ENCODE measurements around the gene CFHR2.
"Not testable (repeated sequence)": the region's sequence is repeated elsewhere in the genome, so short reads cannot be mapped to it uniquely, and the experiment has no call there.

The CFHR2 gene

DNA sequence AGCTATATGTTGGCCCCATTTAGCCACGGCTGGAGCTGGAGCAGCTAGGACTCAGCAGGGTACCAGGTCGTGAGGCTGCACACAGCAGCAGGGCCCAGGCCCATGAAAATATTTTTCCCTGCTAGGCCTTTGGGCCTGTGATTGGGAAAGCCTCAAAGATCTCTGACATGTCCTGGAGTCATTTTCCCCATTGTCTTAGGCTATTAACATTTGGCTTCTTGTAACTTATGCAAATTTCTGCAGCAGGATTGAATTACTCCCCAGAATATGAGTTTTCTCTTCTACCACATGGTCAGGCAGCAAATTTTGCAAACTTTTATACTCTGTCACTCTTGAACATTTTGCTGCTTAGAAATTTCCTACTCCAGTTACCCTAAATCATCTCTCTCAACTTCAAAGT, 11.2 kb downstream of the CFHR2 start:
- FAIRE-seq (no peak), DNase-seq (ENCODE audit: insufficient read length, low spot score) (no peak)
- TF ChIP-seq POU2F2 (IDR thresholded peaks at IDR 0.05; ENCODE audit: low read depth, low read length) (no peak), POLR2A (IDR thresholded peaks at IDR 0.05; ENCODE audit: low read depth, low read length) (no peak), POLR2AphosphoS5 (IDR thresholded peaks at IDR 0.05; ENCODE audit: low read depth, low read length) (no peak), SPI1 (IDR thresholded peaks at IDR 0.05; ENCODE audit: low read depth, low read length) (no peak), PAX5 (IDR thresholded peaks at IDR 0.05; ENCODE audit: insufficient read depth, low read length, severe bottlenecking) (no peak), TAF1 (IDR thresholded peaks at IDR 0.05; ENCODE audit: low read depth, low read length) (no peak)

DNA sequence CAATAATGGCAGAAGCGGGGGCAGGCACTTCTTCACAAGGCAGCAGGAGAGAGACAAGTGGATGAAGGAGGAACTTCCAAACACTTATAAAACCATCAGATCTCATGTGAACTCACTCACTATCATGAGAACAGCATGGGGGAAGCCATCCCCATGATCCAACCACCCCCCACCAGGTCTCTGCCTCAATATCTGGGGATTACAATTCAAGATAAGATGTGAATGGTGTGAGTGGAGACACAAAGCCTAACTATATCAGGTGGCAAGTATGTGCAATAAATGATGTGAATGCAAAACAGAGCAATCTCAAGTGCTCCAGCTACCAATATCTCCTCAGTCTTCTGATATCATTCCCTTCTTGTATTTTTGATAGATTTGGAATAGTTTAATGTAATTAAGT, 12.4 kb downstream of the CFHR2 start:
- DNase-seq (ENCODE audit: insufficient read length, low spot score), result no peak
- TF ChIP-seq POLR2AphosphoS5 (IDR thresholded peaks at IDR 0.05; ENCODE audit: low read depth, low read length), result no peak
- no peak for TF ChIP-seq TAF1 (IDR thresholded peaks at IDR 0.05; ENCODE audit: low read depth, low read length)
- TF ChIP-seq POU2F2 (IDR thresholded peaks at IDR 0.05; ENCODE audit: low read depth, low read length), result no peak
- TF ChIP-seq POLR2A (IDR thresholded peaks at IDR 0.05; ENCODE audit: low read depth, low read length), result no peak
- TF ChIP-seq PAX5 (IDR thresholded peaks at IDR 0.05; ENCODE audit: insufficient read depth, low read length, severe bottlenecking), result no peak
- FAIRE-seq, result no peak

DNA sequence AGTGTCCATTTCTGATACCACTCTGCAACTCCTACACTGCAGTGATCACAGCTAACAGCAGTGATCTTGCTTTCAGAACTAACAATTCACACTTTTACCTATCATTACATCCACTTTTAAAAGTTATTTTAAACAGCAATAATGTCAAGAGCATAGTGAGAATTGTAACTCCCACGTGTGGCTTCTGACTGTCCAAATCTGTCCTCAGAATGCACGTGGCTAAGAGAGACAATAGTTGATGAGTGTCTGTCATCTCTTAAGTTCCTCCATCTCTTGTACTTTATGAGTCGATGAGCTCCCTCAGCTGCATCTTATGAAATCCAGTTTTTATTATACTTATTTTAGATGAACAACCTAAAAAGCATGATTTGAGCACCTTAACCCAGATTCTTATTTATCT, 17.3 kb downstream of the CFHR2 start:
- no peak for TF ChIP-seq PAX5 (IDR thresholded peaks at IDR 0.05; ENCODE audit: insufficient read depth, low read length, severe bottlenecking)

DNA sequence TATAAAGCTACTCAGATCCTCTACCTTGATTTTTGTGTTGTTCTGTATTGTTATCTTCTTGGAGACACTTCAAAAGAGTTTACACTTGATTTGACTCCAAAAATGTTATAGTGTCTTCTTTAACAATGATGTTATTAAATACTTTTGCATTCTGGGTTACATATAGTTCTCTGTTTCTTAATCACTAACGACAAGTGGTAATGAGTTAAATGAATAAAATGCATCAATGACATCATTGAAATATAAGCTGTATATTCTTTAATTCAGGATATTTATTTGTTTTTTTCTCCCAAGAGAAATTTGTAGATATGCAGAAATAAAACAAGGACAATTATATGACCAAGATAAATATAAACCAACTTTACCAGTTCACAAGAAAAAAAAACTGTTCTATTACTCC, 26.6 kb downstream of the CFHR2 start:
- no peak for FAIRE-seq
- no peak for TF ChIP-seq PAX5 (IDR thresholded peaks at IDR 0.05; ENCODE audit: insufficient read depth, low read length, severe bottlenecking)
- no peak for TF ChIP-seq SPI1 (IDR thresholded peaks at IDR 0.05; ENCODE audit: low read depth, low read length)
- no peak for TF ChIP-seq POLR2AphosphoS5 (IDR thresholded peaks at IDR 0.05; ENCODE audit: low read depth, low read length)
- no peak for DNase-seq (ENCODE audit: insufficient read length, low spot score)

More for the DNA sequence above, 17.3 kb downstream of the CFHR2 start:
- FAIRE-seq, result no peak
- no peak for DNase-seq (ENCODE audit: insufficient read length, low spot score)

DNA sequence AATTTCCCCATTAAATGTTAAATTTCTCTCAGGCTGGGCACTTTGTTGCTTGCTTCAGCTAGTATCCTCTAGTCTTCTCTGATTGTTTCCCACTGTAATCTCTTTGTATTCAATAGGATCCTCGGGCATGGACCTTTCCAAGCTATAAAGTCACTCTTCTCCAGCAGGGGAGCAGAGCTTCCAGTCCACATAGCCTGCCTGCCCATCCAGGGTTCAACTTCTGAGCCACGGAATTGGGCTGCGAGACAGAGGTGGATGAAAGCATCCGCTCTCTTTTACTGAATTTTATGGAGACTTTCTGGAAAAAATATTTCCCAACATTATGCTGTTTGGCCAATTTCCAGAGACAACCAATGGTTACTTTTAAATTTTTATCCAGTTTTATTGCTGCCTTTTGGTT, 32.7 kb downstream of the CFHR2 start:
- FAIRE-seq (no peak), DNase-seq (ENCODE audit: insufficient read length, low spot score) (no peak)
- TF ChIP-seq PAX5 (IDR thresholded peaks at IDR 0.05; ENCODE audit: insufficient read depth, low read length, severe bottlenecking) (no peak), POLR2A (IDR thresholded peaks at IDR 0.05; ENCODE audit: low read depth, low read length) (no peak), SPI1 (IDR thresholded peaks at IDR 0.05; ENCODE audit: low read depth, low read length) (no peak), TAF1 (IDR thresholded peaks at IDR 0.05; ENCODE audit: low read depth, low read length) (no peak), POU2F2 (IDR thresholded peaks at IDR 0.05; ENCODE audit: low read depth, low read length) (no peak), POLR2AphosphoS5 (IDR thresholded peaks at IDR 0.05; ENCODE audit: low read depth, low read length) (no peak)

DNA sequence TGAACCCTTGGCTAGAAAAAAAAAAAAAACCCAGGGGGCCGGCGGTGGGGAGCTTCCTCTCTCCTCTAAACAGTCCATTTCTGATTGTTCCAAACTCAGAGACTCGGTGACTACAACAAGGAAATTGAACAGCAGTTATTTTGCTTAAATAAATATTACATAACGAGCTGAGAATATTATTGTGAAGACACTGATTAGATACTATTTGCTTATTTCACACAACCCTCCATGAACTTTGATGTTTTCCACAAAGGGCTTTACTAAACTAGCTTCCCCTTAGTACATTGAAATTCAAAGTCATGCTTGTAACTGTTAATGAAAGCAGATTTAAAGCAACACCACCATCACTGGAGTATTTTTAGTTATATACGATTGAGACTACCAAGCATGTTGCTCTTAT, 33.7 kb downstream of the CFHR2 start, which contains the start of gene CFHR5:
CFHR5 (plus strand) TSS at position 279 of the 400 bp plus-strand sequence; CDS start at position 388, 109 bp downstream.
- no peak for DNase-seq (ENCODE audit: insufficient read length, low spot score)
- TF ChIP-seq PAX5 (IDR thresholded peaks at IDR 0.05; ENCODE audit: insufficient read depth, low read length, severe bottlenecking), result no peak
- no peak for TF ChIP-seq POLR2A (IDR thresholded peaks at IDR 0.05; ENCODE audit: low read depth, low read length)
- TF ChIP-seq POLR2AphosphoS5 (IDR thresholded peaks at IDR 0.05; ENCODE audit: low read depth, low read length), result no peak
- no peak for TF ChIP-seq POU2F2 (IDR thresholded peaks at IDR 0.05; ENCODE audit: low read depth, low read length)
- TF ChIP-seq TAF1 (IDR thresholded peaks at IDR 0.05; ENCODE audit: low read depth, low read length), result no peak
- TF ChIP-seq SPI1 (IDR thresholded peaks at IDR 0.05; ENCODE audit: low read depth, low read length), result no peak
- no peak for FAIRE-seq

DNA sequence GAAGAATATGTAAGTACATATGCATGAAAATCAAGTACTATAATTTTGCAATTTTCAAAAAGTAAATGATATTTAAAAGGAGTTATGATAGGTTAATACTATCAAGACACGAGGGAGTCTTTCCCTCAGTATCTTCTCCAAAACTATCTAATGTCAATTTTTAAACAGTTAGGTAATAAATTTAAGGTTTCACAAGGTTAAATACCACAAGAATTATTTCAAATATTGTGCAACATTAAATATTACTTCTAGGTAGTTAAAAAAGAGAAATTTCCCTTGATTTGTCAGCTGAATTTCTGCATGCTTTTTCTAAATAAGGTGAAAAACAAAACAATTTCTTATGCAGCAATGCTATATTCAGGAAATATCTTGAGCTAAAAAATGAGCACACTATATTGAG, 37.3 kb downstream of the CFHR2 start:
- no peak for TF ChIP-seq TAF1 (IDR thresholded peaks at IDR 0.05; ENCODE audit: low read depth, low read length)
- no peak for TF ChIP-seq PAX5 (IDR thresholded peaks at IDR 0.05; ENCODE audit: insufficient read depth, low read length, severe bottlenecking)
- TF ChIP-seq POLR2A (IDR thresholded peaks at IDR 0.05; ENCODE audit: low read depth, low read length), result no peak
- no peak for TF ChIP-seq POLR2AphosphoS5 (IDR thresholded peaks at IDR 0.05; ENCODE audit: low read depth, low read length)
- no peak for TF ChIP-seq SPI1 (IDR thresholded peaks at IDR 0.05; ENCODE audit: low read depth, low read length)
- TF ChIP-seq POU2F2 (IDR thresholded peaks at IDR 0.05; ENCODE audit: low read depth, low read length), result no peak
- FAIRE-seq (no peak), DNase-seq (ENCODE audit: insufficient read length, low spot score) (no peak)

DNA sequence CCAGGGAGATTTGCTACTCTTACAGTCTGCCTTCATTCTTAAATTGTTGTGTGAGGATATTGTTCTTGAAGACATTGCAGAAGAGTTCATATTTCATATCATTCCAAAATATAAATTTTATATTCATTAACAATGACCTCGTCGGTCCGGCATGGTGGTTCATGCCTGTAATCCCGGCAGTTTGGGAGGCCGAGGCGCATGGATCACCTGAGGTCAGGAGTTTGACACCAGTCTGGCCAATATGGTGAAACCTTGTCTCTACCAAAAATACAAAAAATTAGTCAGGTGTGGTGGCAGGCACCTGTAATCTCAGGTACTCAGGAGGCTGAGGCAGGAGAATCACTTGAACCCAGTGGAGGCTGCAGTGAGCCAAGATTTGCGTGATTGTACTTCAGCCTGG, 38.7 kb downstream of the CFHR2 start:
- not testable (repeated sequence) for FAIRE-seq; DNase-seq (ENCODE audit: insufficient read length, low spot score)

DNA sequence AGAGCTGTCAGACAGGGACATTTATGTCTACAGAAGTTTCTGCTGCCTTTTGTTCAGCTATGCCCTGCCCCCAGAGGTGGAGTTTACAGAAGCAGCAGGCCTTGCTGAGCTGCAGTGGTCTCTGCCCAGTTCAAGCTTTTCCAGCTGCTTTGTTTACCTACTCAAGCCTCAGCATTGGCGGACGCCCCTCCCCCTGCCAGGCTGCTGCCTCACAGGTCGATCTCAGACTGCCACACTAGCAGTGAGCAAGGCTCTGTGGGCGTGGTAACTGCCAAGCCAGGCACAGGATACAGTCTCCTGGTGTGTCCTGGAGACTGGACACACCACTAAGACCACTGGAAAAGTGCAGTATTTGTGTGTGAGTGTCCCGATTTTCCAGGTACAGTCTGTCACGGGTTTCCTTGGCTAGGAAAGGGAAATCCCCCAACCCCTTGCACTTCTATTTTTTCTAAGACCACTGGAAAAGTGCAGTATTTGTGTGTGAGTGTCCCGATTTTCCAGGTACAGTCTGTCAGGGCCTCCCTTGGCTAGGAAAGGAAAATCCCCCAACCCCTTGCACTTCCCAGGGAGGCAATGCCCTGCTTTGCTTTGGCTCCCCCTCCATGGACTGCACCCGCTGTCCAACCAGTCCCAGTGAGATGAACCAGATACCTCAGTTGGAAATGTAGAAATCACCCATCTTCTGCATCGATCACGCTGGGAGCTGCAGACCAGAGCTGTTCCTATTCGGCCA, 48.5 kb downstream of the CFHR2 start:
- not testable (repeated sequence) for DNase-seq (ENCODE audit: insufficient read length, low spot score); FAIRE-seq

DNA sequence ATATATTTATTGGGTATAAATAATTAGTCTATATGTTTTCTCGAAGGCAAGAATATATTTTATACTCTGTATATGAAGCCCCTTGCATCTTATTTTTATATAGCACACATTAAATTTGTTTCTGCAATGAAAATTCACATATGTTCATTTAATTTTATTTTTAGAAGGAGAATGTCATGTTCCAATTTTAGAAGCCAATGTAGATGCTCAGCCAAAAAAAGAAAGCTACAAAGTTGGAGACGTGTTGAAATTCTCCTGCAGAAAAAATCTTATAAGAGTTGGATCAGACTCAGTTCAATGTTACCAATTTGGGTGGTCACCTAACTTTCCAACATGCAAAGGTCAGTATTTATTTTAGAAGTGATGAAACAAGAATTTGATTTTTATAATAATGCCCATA, 50.4 kb downstream of the CFHR2 start:
- TF ChIP-seq PAX5 (IDR thresholded peaks at IDR 0.05; ENCODE audit: insufficient read depth, low read length, severe bottlenecking), result no peak
- no peak for TF ChIP-seq POLR2AphosphoS5 (IDR thresholded peaks at IDR 0.05; ENCODE audit: low read depth, low read length)
- no peak for DNase-seq (ENCODE audit: insufficient read length, low spot score)
- no peak for FAIRE-seq

DNA sequence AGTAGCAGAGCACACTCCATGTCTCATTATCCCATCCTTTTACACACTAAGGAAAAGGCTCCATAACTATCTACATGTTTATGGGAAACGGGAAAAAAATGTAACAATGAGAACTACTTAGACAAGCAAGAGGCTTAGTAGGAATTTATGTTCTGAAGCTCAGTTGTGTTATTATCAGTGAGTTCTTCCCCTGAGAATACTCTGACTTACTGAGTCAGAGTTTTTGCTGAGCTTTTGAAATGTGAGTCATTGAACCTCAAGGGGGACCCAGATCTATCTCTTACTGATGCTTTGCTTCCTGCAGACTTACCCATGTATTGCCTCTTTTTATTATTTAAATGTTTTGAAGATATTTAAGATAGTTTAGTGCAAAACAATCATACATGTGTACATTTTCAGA, 53.9 kb downstream of the CFHR2 start:
- DNase-seq (ENCODE audit: insufficient read length, low spot score) (no peak), FAIRE-seq (no peak)
- TF ChIP-seq TAF1 (IDR thresholded peaks at IDR 0.05; ENCODE audit: low read depth, low read length) (no peak), PAX5 (IDR thresholded peaks at IDR 0.05; ENCODE audit: insufficient read depth, low read length, severe bottlenecking) (no peak), SPI1 (IDR thresholded peaks at IDR 0.05; ENCODE audit: low read depth, low read length) (no peak), POLR2A (IDR thresholded peaks at IDR 0.05; ENCODE audit: low read depth, low read length) (no peak), POLR2AphosphoS5 (IDR thresholded peaks at IDR 0.05; ENCODE audit: low read depth, low read length) (no peak), POU2F2 (IDR thresholded peaks at IDR 0.05; ENCODE audit: low read depth, low read length) (no peak)
